Measurements from ENCODE around the gene PPP1R9B.
A peak's percentile ranks its signal among the peaks of the same experiment; 100 is the strongest.

Gene PPP1R9B

GRCh38 chr17:50122945-50123344, 27.5 kb downstream of the PPP1R9B start:
- no peak for DNase-seq

GRCh38 chr17:50120475-50121253, 29.8 kb downstream of the PPP1R9B start:
- DNase-seq, result no peak

- DNase-seq, result no peak
Measured at GRCh38 chr17:50118828-50119218, 31.7 kb downstream of the PPP1R9B start.

GRCh38 chr17:50118076-50118827, 32.2 kb downstream of the PPP1R9B start:
- DNase-seq, result no peak

- peak in 4 of 5 donors; percentile 50 to 64 (median 54) for DNase-seq
Measured at GRCh38 chr17:50117202-50118051, 33.0 kb downstream of the PPP1R9B start.

- no peak for DNase-seq
Measured at GRCh38 chr17:50115756-50116155, 34.7 kb downstream of the PPP1R9B start.

- peak in 2 of 5 donors; percentile 19 to 66 for DNase-seq
Measured at GRCh38 chr17:50114849-50115357, 35.6 kb downstream of the PPP1R9B start.

- DNase-seq, result no peak
Measured at GRCh38 chr17:50114401-50114800, 36.1 kb downstream of the PPP1R9B start.

GRCh38 chr17:50113624-50114320, 36.7 kb downstream of the PPP1R9B start:
- no peak for DNase-seq

GRCh38 chr17:50112694-50113093, 37.8 kb downstream of the PPP1R9B start:
- DNase-seq, result no peak

GRCh38 chr17:50111673-50112655, 38.5 kb downstream of the PPP1R9B start:
- no peak for DNase-seq

- no peak for DNase-seq
Measured at GRCh38 chr17:50110591-50111349, 39.7 kb downstream of the PPP1R9B start.

- DNase-seq, result no peak
Measured at GRCh38 chr17:50109785-50110184, 40.7 kb downstream of the PPP1R9B start.

GRCh38 chr17:50109207-50109606, 41.3 kb downstream of the PPP1R9B start:
- no peak for DNase-seq

GRCh38 chr17:50108556-50108955, 41.9 kb downstream of the PPP1R9B start:
- no peak for DNase-seq

GRCh38 chr17:50107790-50108414, 42.6 kb downstream of the PPP1R9B start:
- DNase-seq, result no peak

- no peak for DNase-seq
Measured at GRCh38 chr17:50106393-50107131, 43.9 kb downstream of the PPP1R9B start.

GRCh38 chr17:50105811-50106210, 44.7 kb downstream of the PPP1R9B start:
- DNase-seq, result no peak

- no peak for DNase-seq
Measured at GRCh38 chr17:50103941-50104340, 46.5 kb downstream of the PPP1R9B start.
